DMS79 (cell line): ENCODE data around the gene AP4B1.

Experiments
- DNase-seq: peaks from one replicate; lab custom pipeline; 2025; lab: John Stamatoyannopoulos, UW

Gene AP4B1

DNA sequence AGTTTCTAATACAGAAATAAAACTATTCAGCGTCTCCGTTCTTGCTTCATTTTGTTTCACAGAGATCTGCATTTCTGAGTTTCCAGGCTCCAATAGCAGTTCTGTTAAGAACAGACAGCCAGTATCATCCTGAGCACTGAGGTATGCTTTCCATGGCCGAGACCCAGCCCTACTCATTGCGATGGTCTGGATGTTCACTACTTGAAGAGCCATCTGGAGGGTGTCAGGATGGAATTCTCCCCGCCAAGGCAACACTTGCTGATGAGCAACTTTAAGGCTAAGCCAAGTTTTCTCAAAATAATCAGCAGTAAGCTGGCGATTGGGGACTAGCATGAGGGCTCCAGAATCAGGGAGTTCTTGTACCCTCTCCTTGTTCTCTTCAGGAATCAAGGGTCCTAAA, 9.5 kb downstream of the AP4B1 start:
- DNase-seq, result no peak

DNA sequence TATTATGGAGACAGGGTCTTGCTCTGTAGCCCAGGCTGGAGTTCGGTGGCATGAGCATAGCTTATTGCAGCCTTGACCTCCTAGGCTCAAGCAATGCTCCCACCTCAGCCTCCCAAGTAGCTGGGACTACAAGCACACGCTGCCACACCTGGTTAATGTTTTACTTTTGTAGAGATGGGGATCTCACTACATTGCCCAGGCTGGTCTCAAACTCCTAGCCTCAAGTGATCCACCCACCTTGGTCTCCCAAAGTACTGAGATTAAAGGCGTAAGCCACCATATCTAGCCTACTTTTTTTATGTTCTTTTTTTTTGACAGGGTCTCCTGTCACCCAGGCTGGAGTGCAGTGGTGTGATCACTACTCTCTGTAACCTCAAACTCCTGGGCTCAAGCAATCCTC, 11.3 kb downstream of the AP4B1 start:
- DNase-seq, result no peak

DNA sequence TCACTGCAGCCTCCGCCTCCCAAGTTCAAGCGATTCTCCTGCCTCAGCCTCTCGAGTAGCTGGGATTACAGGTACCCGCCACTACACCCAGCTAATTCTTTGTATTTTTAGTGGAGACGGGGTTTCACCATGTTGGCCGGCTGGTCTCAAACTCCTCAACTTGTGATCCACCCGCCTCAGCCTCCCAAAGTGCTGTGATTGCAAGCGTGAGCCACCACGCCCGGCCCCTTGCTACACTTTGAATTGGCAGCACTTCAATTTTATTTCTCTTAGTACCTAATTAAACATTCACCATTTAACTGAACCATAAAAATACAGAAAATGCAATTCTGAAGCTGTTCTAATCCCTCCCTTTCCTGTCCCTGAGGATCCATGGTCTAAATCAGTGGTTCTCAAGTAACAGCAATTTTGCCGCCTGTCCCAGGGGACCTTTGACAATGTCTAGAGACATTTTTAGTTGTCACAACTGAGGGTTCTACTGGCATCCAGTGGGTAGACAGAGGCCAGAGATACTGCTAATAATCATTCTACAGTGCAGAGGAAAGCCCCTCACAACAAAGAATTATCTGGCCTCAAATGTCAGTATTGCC, 12.9 kb downstream of the AP4B1 start:
- no peak for DNase-seq

DNA sequence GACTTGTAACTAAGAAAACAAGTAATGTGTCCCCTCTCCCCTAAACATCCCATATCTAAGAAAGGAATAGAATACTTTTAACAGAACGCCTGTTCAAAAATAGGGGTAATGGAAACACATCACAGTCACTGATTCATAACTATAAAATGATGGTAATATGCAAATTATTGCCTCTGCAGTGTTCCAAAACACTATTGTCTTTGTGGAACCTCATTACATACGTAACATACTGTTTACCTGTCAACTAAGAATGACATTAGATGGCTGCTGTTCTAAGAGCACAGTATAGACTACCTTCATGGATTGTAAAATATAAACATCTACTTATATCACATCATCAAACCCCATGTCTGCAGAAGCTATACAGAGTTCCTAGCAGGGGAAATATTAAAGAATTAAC, 13.8 kb downstream of the AP4B1 start:
- DNase-seq, result no peak

DNA sequence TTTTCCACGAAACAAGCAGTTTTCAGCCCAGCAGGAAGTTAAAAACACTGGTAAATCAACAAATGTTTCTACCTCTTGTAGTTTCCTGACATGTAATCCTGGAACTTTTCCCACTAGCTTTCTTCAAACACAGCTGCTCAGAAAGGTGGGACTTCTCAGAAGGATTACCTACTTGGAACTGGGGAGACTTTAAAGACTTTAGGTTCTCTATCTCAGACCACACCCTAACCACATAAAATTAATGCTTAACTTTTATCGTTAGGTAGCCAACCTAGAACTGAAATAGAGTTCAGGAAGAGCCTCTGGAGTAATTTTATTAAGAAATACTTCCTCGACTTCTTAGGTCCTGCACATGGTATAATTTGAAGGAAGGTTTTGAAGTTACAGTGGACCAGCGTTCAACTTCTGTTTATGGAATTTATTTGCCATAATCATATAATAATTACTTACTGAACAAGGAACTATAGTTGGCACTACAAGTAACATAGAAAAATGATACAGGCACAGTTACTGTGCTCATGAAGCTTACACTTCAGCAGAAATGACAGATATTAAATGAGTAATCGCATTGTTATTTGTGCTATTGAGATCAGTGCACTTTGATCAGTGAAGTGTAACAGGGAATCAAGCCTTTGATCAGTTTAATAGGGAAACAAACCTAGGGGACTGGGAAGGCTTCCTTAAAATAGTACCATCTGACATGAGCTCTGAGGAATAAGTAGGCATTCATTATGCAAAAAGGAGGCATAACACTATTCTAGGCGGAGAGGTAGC, 17.0 kb downstream of the AP4B1 start, which contains the start of gene BCL2L15:
TSS of gene BCL2L15 (minus strand) at position 180 of the 774 bp plus-strand sequence. CDS start 206 bp downstream, outside the sequence.
- no peak for DNase-seq

DNA sequence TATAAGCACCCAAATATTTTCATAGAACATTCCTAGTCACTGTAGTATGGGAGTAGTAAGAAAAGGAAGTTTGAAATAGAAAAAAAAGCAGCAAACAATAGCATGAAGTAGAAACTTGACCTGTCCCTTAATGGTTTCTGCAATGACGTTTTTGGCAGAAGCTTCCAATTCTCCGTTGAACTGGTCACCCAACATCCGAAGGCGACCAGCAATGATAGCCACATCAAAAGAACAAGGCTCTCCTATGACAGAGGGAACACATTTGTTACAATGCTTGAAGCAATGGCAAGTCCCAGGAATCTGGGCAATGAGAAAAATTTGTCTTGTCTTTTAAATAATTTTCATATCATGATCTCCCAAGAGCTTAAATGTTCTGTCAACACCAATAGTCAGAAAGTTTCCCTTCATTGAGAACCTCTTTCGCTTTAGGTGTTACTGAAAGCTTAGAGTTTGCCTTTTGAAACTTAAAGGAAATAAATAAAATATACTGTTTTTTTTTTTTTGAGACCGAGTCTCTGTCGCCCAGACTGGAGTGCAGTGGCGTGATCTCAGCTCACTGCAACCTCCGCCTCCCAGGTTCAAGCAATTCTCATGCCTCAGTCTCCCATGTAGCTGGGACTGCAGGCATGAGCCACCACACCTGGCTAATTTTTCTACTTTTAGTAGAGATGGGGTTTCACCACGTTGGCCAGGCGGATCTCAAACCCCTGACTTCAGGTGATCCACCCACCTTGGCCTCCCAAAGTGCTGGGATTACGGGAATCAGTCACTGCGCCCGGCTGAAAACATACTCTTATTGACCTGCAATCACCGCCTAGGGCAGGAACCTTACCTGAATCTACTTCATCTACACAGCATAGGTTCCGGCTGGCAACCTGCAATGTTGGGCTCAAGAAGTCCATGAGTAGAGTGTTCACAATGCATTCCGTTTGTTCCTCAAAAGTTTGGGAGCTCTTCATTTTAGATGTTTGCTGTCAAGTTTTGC, 17.9 kb downstream of the AP4B1 start:
- no peak for DNase-seq

DNA sequence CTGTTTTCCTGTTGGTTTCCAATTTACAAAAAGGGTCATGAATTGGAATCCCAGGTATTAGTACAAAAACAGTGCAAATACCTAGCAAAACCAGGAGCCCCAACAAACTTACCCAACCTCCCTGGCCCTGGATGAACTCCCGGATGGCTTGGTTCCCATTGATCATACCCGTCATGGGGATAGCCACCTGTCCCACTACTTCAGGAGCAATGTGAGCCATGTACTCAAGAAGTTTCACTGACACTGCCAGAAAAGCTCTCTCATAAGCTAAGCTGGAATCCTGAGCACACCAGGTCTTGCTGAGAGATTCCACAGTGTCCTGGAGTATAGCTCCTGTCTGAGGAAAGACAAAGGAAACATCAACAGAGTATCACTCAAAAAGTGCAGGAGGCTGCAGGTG, 22.9 kb downstream of the AP4B1 start:
- DNase-seq, result no peak

DNA sequence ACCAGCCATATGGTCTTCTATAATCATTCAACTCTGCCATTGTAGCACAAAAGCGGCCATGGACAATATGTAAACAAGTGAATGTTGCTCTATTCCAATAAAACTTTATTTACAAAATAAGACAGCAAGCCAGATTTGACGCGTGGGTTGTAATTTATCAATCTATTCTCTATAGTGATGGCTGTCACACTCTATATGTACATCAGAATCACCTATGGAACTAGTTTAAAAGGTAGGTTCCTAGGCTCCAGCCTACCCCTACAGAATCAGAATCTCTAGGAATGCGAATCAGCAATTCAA, 24.9 kb downstream of the AP4B1 start:
- no peak for DNase-seq

DNA sequence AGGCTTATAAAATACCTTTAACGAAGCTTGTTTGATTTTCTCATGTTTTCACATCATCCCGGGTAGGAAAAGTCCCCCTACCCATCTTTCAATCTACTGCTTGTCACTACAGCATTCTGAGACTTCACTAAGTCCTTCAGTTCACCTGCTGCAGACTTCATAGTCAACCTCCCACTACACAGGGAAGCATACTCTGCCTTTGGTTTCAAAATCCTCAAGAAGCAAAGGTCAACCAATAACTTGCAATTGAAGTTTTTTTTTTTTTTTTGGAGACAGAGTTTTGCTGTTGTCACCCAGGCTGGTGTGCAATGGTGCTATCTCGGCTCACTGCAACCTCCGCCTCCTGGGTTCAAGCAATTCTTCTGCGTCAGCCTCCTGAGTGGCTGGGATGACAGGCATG, 28.4 kb downstream of the AP4B1 start:
- DNase-seq, result no peak

DNA sequence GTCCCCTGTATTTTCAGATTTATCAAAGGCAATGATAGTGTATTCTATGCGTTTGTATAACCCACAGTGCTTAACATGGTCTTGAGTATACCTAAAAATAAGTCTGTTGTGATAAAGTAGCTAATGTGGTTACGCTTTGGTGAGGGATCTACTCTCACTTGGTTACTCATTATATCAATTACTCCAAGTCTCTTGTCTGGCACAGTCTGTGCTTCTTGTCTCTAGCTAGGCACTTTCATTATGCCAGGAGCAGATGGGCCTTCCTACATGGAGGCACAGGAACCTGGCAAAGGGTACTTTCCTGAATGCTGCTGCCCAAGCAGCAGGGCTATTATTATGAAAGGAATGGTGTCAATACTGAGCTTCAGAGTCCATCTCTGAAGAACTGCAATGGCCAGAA, 28.9 kb downstream of the AP4B1 start:
- DNase-seq, result no peak

DNA sequence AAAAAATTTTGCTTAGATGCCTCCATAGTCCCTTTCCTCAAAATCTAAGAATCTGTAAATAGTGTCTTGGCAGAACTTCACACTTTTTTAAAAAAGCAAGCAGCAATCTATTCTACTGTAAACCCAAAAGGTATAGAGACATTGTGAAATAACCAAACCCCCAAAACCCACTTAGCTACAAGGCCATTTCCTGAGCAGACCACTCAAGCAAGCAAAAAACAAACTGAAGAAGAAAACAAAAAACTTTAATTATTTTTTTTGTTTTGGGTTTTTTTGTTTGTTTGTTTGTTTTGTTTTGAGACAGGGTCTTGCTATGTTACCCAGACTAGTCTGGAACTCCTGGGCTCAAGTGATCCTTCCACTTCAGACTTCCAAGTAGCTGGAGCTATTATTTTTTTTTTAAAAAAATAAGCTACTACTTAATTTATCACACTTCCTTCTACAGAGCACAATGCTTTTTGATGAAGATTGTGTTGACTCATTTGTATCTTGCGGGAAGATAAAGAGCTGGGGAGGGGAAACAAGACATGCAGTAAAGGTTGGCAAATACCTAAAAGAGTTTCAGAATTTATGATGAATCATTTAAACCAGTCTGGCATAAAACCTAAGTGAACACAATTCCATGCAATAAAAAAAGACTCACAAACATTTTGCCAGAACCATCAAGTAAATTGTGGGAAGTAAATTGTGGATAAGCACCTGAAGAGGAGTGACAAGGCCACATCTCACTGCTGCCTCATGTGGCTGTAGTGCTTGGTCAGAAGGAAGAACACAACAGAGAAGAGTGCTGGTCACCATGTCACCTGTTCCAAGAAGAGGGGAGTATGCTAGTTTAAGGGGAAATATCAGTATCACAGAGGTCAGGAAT, 30.4 kb downstream of the AP4B1 start:
- no peak for DNase-seq

DNA sequence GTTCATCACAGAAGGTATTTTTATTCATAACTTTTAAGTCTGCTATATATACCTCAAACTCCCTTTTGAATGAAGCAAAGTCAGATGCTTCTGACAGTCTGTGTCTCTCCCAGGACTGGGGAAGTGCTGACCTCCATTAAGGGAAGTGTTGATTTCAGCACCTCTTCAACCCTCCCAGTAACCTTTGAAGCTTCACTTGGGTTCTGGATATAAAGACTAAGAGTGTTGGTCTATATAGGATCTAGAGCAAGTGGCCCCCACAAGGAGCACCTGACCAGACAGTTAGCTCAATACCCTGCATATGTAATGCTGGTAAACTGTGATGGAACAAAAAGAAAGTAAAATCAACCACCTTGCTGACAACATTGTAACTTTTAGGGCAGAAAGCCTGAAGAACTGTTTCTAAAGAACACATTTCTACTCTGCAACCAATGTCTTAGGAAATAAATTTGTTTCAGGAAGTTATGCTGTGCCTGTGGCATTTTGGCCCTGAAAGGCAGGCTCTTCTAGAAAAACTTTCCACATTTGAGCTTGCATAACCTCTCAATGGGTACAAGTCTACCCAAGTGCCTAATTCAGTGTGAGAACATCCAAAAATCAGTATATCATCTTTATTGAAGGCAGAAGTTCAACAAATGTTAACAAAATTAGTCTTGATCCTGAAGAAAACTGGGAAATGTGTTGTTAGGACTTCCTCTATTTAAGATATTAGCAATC, 32.2 kb downstream of the AP4B1 start:
- DNase-seq, result no peak

DNA sequence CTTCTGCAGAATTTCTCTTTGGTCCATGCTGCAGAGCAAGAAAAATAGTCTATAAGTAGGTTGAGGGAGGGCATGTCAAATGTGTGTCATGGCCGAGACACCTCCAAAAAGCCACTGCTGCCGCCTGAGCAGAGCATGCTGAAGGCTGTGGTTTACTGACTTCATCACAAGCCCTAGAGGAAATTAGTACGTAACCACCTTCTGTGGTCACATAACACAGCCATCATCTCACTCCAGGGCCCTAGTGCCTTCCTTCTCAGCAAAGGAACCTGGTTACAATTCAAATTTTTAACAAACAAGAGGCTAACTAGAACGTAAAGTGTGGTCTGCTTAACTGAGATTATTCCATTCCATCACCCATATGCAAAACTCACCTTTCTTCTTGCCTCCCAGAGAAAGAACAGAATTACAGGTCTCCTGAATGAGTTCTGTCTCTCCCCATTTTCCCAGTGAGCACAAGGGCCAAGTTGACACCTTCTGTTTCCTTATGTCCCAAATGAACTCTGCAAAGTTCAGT, 32.9 kb downstream of the AP4B1 start, which contains the start of gene PTPN22:
TSS of gene PTPN22 (minus strand) at position 116 of the 517 bp plus-strand sequence.
- no peak for DNase-seq

DNA sequence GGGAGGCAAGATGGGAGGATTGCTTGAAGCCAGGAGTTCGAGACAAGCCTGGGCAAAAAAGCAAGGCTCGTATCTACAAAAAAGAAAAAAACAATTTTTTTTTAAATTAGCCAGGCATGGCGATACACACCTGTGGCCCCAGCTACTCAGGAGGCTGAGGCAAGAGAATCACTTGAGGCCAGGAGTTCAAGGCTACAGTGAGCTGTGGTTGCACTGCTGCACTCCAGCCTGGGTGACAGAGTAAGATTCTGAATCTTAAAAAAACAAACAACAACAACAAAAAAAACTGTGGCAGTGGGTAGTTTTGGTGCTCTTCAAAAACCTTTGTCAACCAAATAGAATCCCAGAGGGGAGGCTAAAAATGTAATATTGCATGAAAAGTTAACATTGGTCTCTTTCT, 33.8 kb downstream of the AP4B1 start:
- DNase-seq, result no peak

DNA sequence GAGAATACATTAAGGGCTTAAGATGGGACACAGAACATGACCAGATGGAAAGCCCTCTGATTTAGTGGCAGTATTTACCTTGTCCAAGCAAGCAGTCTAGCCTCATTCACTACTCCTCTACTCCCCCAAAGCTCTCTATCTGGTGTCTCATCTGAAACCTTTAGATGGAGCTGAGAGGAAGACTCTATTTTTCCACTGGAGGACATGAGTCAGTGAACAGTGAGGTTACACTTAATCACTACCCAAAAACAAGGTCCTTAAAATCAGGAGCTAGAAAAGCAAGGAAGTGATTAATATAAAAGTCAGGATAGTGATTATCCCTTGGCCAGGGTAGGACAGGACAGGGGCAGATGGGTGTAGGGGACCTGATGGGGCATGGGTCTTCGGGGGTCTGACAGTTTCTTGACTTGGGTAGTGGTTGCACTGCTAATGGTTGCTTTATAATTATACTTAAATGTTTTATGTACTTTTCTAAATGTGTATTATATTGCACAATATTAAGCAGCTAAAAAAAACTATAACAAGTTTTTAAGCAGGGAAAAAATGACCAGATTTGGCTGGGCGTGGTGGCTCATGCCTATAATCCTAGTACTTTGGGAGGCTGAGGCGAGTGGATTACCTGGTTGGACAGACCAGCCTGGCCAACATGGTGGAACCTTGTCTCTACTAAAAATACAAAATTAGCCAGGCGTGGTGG, 36.1 kb downstream of the AP4B1 start:
- DNase-seq, result no peak

DNA sequence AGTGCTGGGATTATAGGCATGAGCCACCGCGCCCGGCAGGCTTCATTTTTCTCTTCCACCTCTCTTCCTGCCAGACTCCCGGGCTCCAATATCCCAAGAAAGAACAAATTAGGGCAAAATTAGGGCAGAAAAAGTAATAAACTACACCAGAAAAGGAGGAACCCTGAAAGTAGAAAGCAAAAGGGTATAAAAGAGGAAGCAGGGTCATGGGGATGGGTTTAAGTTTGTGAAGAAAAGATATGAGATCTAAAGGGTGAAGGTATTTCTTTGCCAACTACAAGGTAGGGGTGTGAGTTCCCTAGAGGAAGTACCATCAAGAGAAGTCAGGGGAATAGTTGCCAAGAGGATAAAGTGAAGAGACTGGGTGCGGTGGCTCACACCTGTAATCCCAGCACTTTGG, 43.0 kb downstream of the AP4B1 start:
- no peak for DNase-seq

DNA sequence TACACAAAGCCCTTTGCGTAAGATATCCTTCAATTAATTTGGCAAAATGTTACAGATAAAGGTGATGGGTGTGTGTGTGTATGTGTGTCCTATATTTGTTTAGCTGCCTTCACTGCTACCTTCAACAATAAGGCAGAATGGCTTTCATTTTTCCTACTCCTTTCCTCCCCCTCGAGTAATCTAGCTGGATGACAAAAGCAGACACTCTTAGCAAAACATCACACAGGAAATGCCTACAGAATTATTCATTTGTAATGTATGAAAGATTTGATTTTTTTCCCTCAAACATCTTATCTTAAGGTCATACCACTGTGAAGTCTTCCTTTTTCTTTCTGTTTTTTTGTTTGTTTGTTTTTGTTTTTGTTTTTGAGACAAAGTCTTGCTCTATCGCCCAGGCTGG, 43.7 kb downstream of the AP4B1 start:
- no peak for DNase-seq

DNA sequence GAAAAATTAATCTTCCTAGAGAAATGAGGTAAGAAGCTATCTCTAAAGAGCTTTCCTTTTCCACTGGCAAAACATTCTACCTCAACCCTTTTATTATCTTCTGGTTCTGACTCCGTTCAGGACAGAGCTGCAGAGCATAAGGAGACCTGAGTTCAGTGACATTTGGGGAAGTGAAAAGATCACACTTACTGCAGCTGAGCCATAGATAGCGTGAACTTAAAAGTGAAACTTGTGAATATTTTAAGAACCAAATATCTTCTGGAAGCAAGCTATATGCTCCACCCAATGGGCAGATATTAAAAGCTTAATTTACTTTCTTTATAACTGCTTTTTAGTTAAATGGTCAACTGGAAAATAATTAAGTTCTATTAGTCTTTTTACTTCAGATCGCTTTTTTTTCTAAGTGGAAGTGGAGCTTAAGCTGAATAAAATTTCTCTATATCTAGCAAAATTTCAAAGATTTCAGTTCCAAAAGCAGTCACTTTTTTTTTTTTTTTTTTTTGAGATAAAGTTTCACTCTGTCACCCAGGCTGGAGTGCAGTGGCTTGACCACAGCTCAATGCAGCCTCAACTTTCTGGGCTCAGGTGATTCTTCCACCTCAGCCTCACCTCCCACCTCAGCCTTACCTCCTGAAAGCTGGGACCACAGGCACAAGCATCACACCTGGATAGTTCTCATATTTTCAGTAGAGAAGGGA, 45.0 kb downstream of the AP4B1 start:
- no peak for DNase-seq

DNA sequence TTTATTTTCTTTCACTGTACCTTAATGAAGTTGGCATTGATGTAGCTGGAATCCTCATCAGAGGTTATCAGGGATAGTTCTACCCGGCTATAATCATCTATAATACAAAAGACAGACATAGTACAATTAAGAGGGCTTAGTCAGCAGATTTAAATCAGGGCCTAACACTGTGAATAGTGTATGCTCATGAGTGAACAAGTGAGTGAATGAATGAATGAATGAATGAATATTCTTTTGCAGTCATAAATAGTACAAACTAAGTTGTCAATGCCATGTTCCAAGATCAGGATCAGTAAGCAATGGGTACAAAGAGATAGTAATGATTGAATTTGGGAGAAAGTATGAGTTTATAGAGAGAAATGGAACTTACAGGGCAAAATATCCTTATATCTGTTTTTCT, 45.6 kb downstream of the AP4B1 start:
- DNase-seq, result no peak

DNA sequence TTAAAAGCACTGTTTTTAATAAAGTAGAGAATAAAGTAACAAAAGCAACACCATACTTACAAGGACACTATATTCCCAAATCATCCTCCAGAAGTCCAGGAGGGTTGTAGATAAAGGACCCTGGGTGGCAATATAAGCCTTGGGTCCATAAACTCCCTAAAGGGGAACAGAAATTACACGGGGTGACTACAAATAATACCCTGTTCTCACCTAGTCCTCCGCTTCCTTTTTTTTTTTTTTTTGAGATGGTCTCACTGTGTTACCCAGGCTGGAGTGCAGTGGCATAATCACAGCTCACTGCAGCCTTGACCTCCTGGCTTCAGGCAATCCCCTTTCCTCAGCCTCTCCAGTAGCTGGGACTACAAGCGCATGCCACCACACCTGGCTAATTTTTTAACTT, 46.2 kb downstream of the AP4B1 start:
- DNase-seq, result no peak
